Suprapubic skin (tissue), 3 donors: ENCODE results near the gene NDUFAF5.

ENCODE experiments used
- CTCF ChIP-seq, 2 donors: fragments of 200-600 bp in 1 of 2; fragments of 450-650 bp in 1 of 2; sonication (generic) in 1 of 2; IDR thresholded peaks; one replicate each; pipeline ENCODE4 v1.5.1; 2016 to 2019; ENCODE audit warnings: antibody characterized with exemption in 2 of 2, mild to moderate bottlenecking in 1 of 2, moderate library complexity in 1 of 2
- POLR2A ChIP-seq, 2 donors: fragments of 450-650 bp; IDR thresholded peaks; one replicate each; pipeline ENCODE4 v1.6.1; 2017; ENCODE audit warnings: antibody characterized with exemption in 2 of 2, mild to moderate bottlenecking in 2 of 2, moderate library complexity in 2 of 2

DNA sequence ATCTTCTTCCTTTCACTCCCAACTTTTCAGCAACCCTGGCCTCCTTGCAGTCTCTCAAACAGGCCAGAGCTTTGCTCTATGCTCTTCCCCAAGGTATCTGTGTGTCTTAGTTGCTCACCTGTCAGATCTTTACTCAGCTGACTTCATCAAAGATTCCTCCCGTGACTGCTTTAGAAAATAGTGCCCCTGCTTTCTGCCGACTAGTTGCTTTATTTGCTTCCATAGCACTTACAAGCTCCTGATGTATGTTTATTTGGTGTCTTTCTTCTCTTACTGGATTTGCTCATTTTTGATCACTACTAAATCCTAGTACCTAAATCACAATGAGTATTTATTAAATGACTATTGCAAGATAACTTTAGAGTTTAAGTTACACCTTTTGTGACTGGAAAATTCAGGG, 5.9 kb downstream of the NDUFAF5 start:
- no peak for TF ChIP-seq CTCF (IDR thresholded peaks at IDR 0.05)
- TF ChIP-seq POLR2A (IDR thresholded peaks at IDR 0.05) = no peak
